ENCODE measurements around the gene CACNG5.

CACNG5 gene

GRCh38 chr17:66826856-66827255, 8.1 kb upstream of the CACNG5 start:
- no peak for DNase-seq (ENCODE audit: low spot score)

GRCh38 chr17:66829386-66829864, 5.5 kb upstream of the CACNG5 start:
- no peak for DNase-seq (ENCODE audit: low spot score)

GRCh38 chr17:66829883-66830282, 5.0 kb upstream of the CACNG5 start:
- DNase-seq (ENCODE audit: low spot score), result no peak

GRCh38 chr17:66830451-66830850, 4.5 kb upstream of the CACNG5 start:
- no peak for DNase-seq (ENCODE audit: low spot score)

GRCh38 chr17:66831383-66832210, 3.3 kb upstream of the CACNG5 start:
- DNase-seq (ENCODE audit: low spot score), result no peak

GRCh38 chr17:66833201-66833600, 1.7 kb upstream of the CACNG5 start:
- DNase-seq (ENCODE audit: low spot score), result no peak

GRCh38 chr17:66834426-66834918, 445 bp upstream of the CACNG5 start:
- DNase-seq (ENCODE audit: low spot score), result no peak

GRCh38 chr17:66835476-66835875, 559 bp downstream of the CACNG5 start:
- DNase-seq (ENCODE audit: low spot score), result no peak

- DNase-seq (ENCODE audit: low spot score), result no peak
Measured at GRCh38 chr17:66836063-66837005, 1.4 kb downstream of the CACNG5 start.

GRCh38 chr17:66837226-66837625, 2.3 kb downstream of the CACNG5 start:
- no peak for DNase-seq (ENCODE audit: low spot score)

GRCh38 chr17:66837885-66838665, 3.2 kb downstream of the CACNG5 start:
- no peak for DNase-seq (ENCODE audit: low spot score)

- DNase-seq (ENCODE audit: low spot score), result no peak
Measured at GRCh38 chr17:66839616-66840015, 4.7 kb downstream of the CACNG5 start.

- DNase-seq (ENCODE audit: low spot score), result no peak
Measured at GRCh38 chr17:66840061-66840460, 5.1 kb downstream of the CACNG5 start.

GRCh38 chr17:66841328-66841727, 6.4 kb downstream of the CACNG5 start:
- DNase-seq (ENCODE audit: low spot score), result no peak

- DNase-seq (ENCODE audit: low spot score), result no peak
Measured at GRCh38 chr17:66841744-66842143, 6.8 kb downstream of the CACNG5 start.

- DNase-seq (ENCODE audit: low spot score), result no peak
Measured at GRCh38 chr17:66842505-66842904, 7.6 kb downstream of the CACNG5 start.

GRCh38 chr17:66842959-66843358, 8.0 kb downstream of the CACNG5 start:
- DNase-seq (ENCODE audit: low spot score), result no peak

- DNase-seq (ENCODE audit: low spot score), result no peak
Measured at GRCh38 chr17:66843627-66844026, 8.7 kb downstream of the CACNG5 start.

GRCh38 chr17:66847704-66848103, 12.8 kb downstream of the CACNG5 start:
- no peak for DNase-seq (ENCODE audit: low spot score)

- DNase-seq (ENCODE audit: low spot score), result no peak
Measured at GRCh38 chr17:66848496-66848895, 13.6 kb downstream of the CACNG5 start.

- DNase-seq (ENCODE audit: low spot score), result no peak
Measured at GRCh38 chr17:66849032-66849655, 14.2 kb downstream of the CACNG5 start.

All from hematopoietic multipotent progenitor cell treated with erythropoietin and hydrocortisone succinate and interleukin-3 and kit ligand, for 15 days (in vitro differentiated cells).